ENCODE data around the gene ZNF469. TPM values are rescaled to one million over a fixed set of nuclear protein-coding genes. Genes with fewer than 3 reads are reported as not detected.

ZNF469 gene
- total and polyA plus RNA-seq, 2 of the 13 experiments (the other 11 are each of a cell fraction or from before 2014, with no cell fraction given): not detected

DNA sequence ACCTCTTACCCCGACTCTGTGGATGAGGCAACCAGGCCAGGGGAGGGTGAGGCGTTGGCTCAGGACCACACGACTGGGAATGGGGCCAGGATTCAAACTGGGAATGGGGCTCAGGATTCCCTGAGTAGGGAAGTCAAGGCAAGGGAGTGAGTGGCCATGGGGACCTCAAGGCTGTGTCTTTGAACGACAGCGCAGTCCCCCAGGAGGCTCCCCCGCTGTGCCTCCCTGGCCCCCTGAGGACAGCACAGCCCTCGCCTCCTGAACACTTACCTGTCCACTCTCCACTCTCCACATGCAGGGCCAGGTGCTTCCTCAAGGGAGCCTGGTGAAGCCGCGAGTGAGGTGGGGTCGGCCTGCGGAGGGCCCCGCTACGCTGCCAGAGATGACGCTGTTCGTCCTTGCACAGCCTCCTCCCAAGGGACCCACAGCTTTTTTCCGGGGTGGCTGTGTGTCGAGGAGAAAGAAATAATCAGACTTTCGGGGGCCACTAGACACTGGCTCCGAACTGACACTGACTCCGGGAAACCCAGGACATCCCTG, 6.9 kb downstream of the ZNF469 start:
- H3K27me3 ChIP-seq (ENCODE audit: control insufficient read depth in 1 of 2, insufficient read depth in 2 of 2, low read length in 2 of 2): peaks cover 59 to 100% of the 10 kb centered on the region in 2 experiments
- no TSS peak for BruUV-seq (replicated peaks)
- intact Hi-C loops (cut with micrococcal nuclease; ENCODE audit: unreplicated experiment) (no loop called here), in situ Hi-C loops (cut with HindIII; ENCODE audit: extremely low pct_ligation_motif_present, low pct_unique_long_range_greater_than_20kb) (no loop called here)
- H3K4me3 ChIP-seq (replicated peaks in 1 of 3; ENCODE audit: insufficient read depth in 1 of 3, low read depth in 2 of 3, low read length in 3 of 3): no peak overlapping the region
- FAIRE-seq (no peak), ATAC-seq (no peak), DNase-seq (ENCODE audit: low spot score) (no peak)
- H3K36me3 ChIP-seq (replicated peaks in 1 of 2; ENCODE audit: control insufficient read depth in 1 of 2, insufficient read depth in 2 of 2, low read length in 2 of 2): no peaks in the 10 kb centered on the region
- no peak overlapping the region for H3K4me2 ChIP-seq (ENCODE audit: low read depth, low read length)
- no peaks in the 10 kb centered on the region for H3K79me2 ChIP-seq (ENCODE audit: insufficient read depth, low read length)
- TF ChIP-seq, protein P1, sequence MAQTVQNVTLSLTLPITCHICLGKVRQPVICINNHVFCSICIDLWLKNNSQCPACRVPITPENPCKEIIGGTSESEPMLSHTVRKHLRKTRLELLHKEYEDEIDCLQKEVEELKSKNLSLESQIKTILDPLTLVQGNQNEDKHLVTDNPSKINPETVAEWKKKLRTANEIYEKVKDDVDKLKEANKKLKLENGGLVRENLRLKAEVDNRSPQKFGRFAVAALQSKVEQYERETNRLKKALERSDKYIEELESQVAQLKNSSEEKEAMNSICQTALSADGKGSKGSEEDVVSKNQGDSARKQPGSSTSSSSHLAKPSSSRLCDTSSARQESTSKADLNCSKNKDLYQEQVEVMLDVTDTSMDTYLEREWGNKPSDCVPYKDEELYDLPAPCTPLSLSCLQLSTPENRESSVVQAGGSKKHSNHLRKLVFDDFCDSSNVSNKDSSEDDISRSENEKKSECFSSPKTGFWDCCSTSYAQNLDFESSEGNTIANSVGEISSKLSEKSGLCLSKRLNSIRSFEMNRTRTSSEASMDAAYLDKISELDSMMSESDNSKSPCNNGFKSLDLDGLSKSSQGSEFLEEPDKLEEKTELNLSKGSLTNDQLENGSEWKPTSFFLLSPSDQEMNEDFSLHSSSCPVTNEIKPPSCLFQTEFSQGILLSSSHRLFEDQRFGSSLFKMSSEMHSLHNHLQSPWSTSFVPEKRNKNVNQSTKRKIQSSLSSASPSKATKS (CRISPR knock-in tag; IDR thresholded peaks at IDR 0.05): no peak
- TF ChIP-seq ZNF253 (CRISPR knock-in tag; IDR thresholded peaks at IDR 0.05; ENCODE audit: borderline replicate concordance): no peak
- TF ChIP-seq ZNF589 (CRISPR knock-in tag; conservative IDR thresholded peaks at IDR 0.05): no peak
- TF ChIP-seq NRL (CRISPR knock-in tag; IDR thresholded peaks at IDR 0.05; ENCODE audit: borderline replicate concordance): no peak
- 39% methylated on average over 18 of the region's 20 CpGs for WGBS (ENCODE audit: low lambda C conversion rate)
- ChIA-PET CTCF (ENCODE audit: low intra/inter-chr PET ratio, low total read pairs) (no interaction called here), POLR2A (no interaction called here)
- H3K4me1 ChIP-seq (ENCODE audit: insufficient read depth, low read length): peaks cover 6% of the 10 kb centered on the region; the same call in 1 of the 2 replicates
- H3K27ac ChIP-seq (ENCODE audit: extremely low read length, insufficient read depth, low read length): no peak overlapping the region
- no peaks in the 10 kb centered on the region for H3K9me3 ChIP-seq (ENCODE audit: low read length)
- H4K20me1 ChIP-seq (ENCODE audit: insufficient read depth, low read length): no peaks in the 10 kb centered on the region
- no peak overlapping the region for H2AFZ ChIP-seq (ENCODE audit: low read length)
- H3K9ac ChIP-seq (ENCODE audit: insufficient read depth, low read depth, low read length): no peak overlapping the region

DNA sequence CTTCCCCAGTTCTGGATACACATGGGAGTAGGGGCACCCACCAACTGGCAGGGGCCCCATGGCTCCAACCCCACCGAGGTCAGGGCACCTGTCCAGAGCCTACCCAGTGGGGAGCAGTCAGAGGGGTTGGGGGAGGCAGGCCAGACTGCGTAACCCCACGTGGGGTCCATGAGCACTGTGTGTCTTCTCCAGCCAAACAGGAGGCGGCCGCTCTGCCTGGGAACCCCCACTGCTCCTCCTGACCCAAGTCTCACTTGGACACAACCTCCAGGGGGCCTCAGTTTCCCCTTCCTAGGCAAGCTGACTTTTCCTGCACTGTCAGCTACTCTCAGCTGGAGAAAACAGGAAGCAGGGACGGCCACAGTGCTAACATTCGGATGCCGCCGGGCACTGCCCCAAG, 7.5 kb downstream of the ZNF469 start:
- Histone ChIP-seq H3K27me3 (ENCODE audit: control insufficient read depth in 1 of 2, insufficient read depth in 2 of 2, low read length in 2 of 2) (peaks cover 60 to 98% of the 10 kb centered on the region in 2 experiments), H3K9ac (ENCODE audit: insufficient read depth, low read depth, low read length) (no peak overlapping the region), H3K36me3 (replicated peaks in 1 of 2; ENCODE audit: control insufficient read depth in 1 of 2, insufficient read depth in 2 of 2, low read length in 2 of 2) (no peaks in the 10 kb centered on the region), H3K4me1 (ENCODE audit: insufficient read depth, low read length) (peaks cover 6% of the 10 kb centered on the region; the same call in 1 of the 2 replicates), H3K79me2 (ENCODE audit: insufficient read depth, low read length) (no peaks in the 10 kb centered on the region), H3K4me3 (replicated peaks in 1 of 3; ENCODE audit: insufficient read depth in 1 of 3, low read depth in 2 of 3, low read length in 3 of 3) (no peak overlapping the region), H3K4me2 (ENCODE audit: low read depth, low read length) (no peak overlapping the region), H3K9me3 (ENCODE audit: low read length) (no peaks in the 10 kb centered on the region), H4K20me1 (ENCODE audit: insufficient read depth, low read length) (no peaks in the 10 kb centered on the region), H3K27ac (ENCODE audit: extremely low read length, insufficient read depth, low read length) (no peak overlapping the region), H2AFZ (ENCODE audit: low read length) (no peak overlapping the region)
- 40% methylated on average over 8 of the region's 9 CpGs for WGBS (ENCODE audit: low lambda C conversion rate)
- DNase-seq (ENCODE audit: low spot score) (no peak), ATAC-seq (no peak), FAIRE-seq (no peak)
- CTCF ChIA-PET (ENCODE audit: low intra/inter-chr PET ratio, low total read pairs): no interaction called here
- in situ Hi-C loops (cut with HindIII; ENCODE audit: extremely low pct_ligation_motif_present, low pct_unique_long_range_greater_than_20kb): no loop called here
- BruUV-seq (replicated peaks): no TSS peak
- POLR2A ChIA-PET: no interaction called here
- TF ChIP-seq MAFK (conservative IDR thresholded peaks at IDR 0.05 in 1 of 2, IDR thresholded peaks at IDR 0.05 in 1 of 2; ENCODE audit: low read length in 2 of 2) (0 out of 4 replicates have a peak, but pooled peaks of 1 of the 2 experiments have one; percentile 5), SRSF9 (IDR thresholded peaks at IDR 0.05; ENCODE audit: borderline replicate concordance, insufficient read depth, low read depth, low read length, poor library complexity, severe bottlenecking) (no peak)
- intact Hi-C loops (cut with micrococcal nuclease; ENCODE audit: unreplicated experiment): no loop called here
